ENCODE results near the gene RNF138.

- TF ChIP-seq, protein P1, sequence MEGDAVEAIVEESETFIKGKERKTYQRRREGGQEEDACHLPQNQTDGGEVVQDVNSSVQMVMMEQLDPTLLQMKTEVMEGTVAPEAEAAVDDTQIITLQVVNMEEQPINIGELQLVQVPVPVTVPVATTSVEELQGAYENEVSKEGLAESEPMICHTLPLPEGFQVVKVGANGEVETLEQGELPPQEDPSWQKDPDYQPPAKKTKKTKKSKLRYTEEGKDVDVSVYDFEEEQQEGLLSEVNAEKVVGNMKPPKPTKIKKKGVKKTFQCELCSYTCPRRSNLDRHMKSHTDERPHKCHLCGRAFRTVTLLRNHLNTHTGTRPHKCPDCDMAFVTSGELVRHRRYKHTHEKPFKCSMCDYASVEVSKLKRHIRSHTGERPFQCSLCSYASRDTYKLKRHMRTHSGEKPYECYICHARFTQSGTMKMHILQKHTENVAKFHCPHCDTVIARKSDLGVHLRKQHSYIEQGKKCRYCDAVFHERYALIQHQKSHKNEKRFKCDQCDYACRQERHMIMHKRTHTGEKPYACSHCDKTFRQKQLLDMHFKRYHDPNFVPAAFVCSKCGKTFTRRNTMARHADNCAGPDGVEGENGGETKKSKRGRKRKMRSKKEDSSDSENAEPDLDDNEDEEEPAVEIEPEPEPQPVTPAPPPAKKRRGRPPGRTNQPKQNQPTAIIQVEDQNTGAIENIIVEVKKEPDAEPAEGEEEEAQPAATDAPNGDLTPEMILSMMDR (IDR thresholded peaks at IDR 0.05) = no peak
- no peak for TF ChIP-seq POLR2A (IDR thresholded peaks at IDR 0.05)
Observed at GRCh38 chr18:32057624-32058165, 34.0 kb upstream of the RNF138 start.
